GM12878 (cell line): Measurements from ENCODE around the gene WFIKKN1. TPM values are rescaled to one million over a fixed set of nuclear protein-coding genes. Genes with fewer than 3 reads are reported as not detected.

Experiments
- CHD1 ChIP-seq: IDR thresholded peaks from 2 replicates; pipeline ENCODE4 v1.6.1; 2012; ENCODE audit warnings: low read depth, low read length, improper control_type of control experiment
- CREB1 ChIP-seq: IDR thresholded peaks from 2 replicates; pipeline ENCODE4 v1.6.1; 2012; ENCODE audit warnings: low read depth, mild to moderate bottlenecking, inconsistent platforms
- NR2F1 ChIP-seq: fragments of 450-650 bp; conservative IDR thresholded peaks from 2 replicates; pipeline ENCODE4 v1.6.1; 2017; ENCODE audit warnings: mild to moderate bottlenecking
- PAX5 ChIP-seq: IDR thresholded peaks from 2 replicates; pipeline ENCODE4 v1.6.1; 2011; ENCODE audit warnings: low read depth, low read length, borderline replicate concordance
- PBX3 ChIP-seq: IDR thresholded peaks from 2 replicates; pipeline ENCODE4 v1.6.1; 2011; ENCODE audit warnings: mild to moderate bottlenecking, low read depth, low read length, moderate library complexity; ENCODE audit not compliant: insufficient replicate concordance
- PML ChIP-seq: IDR thresholded peaks from 2 replicates; pipeline ENCODE4 v1.6.1; 2012; ENCODE audit warnings: low read length, inconsistent platforms
- POU2F2 ChIP-seq: IDR thresholded peaks from 3 replicates; pipeline ENCODE4 v1.6.1; 2011; ENCODE audit warnings: low read depth, mild to moderate bottlenecking, low read length, borderline replicate concordance
- RAD51 ChIP-seq: fragments of 450-650 bp; IDR thresholded peaks from 2 replicates; pipeline ENCODE4 v1.6.1; 2016; ENCODE audit warnings: moderate library complexity, mild to moderate bottlenecking, inconsistent platforms
- SMAD5 ChIP-seq: IDR thresholded peaks from 2 replicates; pipeline ENCODE4 v1.6.1; 2016; ENCODE audit warnings: antibody characterized with exemption, low read depth
- SP1 ChIP-seq: IDR thresholded peaks from one replicate; pipeline ENCODE4 v1.6.1; 2011; ENCODE audit warnings: low read depth, low read length
- SPI1 ChIP-seq: IDR thresholded peaks from 2 replicates; pipeline ENCODE4 v1.6.1; 2011; ENCODE audit warnings: low read depth, mild to moderate bottlenecking, low read length, moderate library complexity, borderline replicate concordance; ENCODE audit not compliant: insufficient read depth
- SREBF1 ChIP-seq: IDR thresholded peaks from 2 replicates; pipeline ENCODE4 v1.6.1; 2012; ENCODE audit warnings: mild to moderate bottlenecking, low read length
- SRF ChIP-seq, 2 experiments: IDR thresholded peaks; 2 replicates each; pipeline ENCODE4 v1.6.1; 2011; ENCODE audit warnings: low read depth in 2 of 2, low read length in 2 of 2, mild to moderate bottlenecking in 1 of 2, moderate library complexity in 1 of 2
- STAT1 ChIP-seq: fragments of 450-650 bp; conservative IDR thresholded peaks from 2 replicates; pipeline ENCODE4 v1.6.1; 2014; ENCODE audit warnings: antibody characterized with exemption, mild to moderate bottlenecking
- STAT3 ChIP-seq: IDR thresholded peaks from 2 replicates; pipeline ENCODE4 v1.6.1; 2011; ENCODE audit warnings: low read depth, low read length, improper control_type of control experiment
- WRNIP1 ChIP-seq: IDR thresholded peaks from 2 replicates; pipeline ENCODE4 v1.6.1; 2011; ENCODE audit warnings: low read depth, low read length, improper control_type of control experiment, borderline replicate concordance
- YY1 ChIP-seq: IDR thresholded peaks from 2 replicates; pipeline ENCODE4 v1.6.1; 2011; ENCODE audit warnings: low read depth, mild to moderate bottlenecking, low read length
- polyA plus RNA-seq, 11 experiments: library from polyadenylated mRNA; depleted of rRNA in 4 of 11; unstranded in 6 of 11; stranded (reverse) in 5 of 11; fragments of >200 nt; fragmentation: Nextera tagmentation in 4 of 11; fragmentation: Illumina TruSeq in 1 of 11; extraction: Ambion mirVana in 4 of 11; extraction: Trizol in 1 of 11; gene quantifications; 1 replicate in 1 of 11; 2 replicates in 10 of 11; pipeline versions ENCODE4 v1.2.1 to v1.2.3, GENCODE V29; 2011 to 2016; ENCODE audit warnings: inconsistent platforms in 2 of 11, missing spikeins in 2 of 11, low read depth in 1 of 11
- total RNA-seq, 4 experiments: library from RNA; depleted of rRNA in 3 of 4; stranded (reverse); fragments of >200 nt in 3 of 4; fragmentation: Illumina TruSeq in 1 of 4; extraction: Trizol in 1 of 4; gene quantifications; 2 replicates each; pipeline versions ENCODE4 v1.2.1 to v1.2.3, GENCODE V29; 2013 to 2021
- TF ChIP-seq, protein P1 (sequence below), 3 experiments: IDR thresholded peaks in 2 of 3; conservative IDR thresholded peaks in 1 of 3; 2 replicates each; pipeline ENCODE4 v1.5.1; 2011; ENCODE audit warnings: low read depth in 3 of 3, low read length in 3 of 3, mild to moderate bottlenecking in 3 of 3, control low read depth in 2 of 3, moderate library complexity in 2 of 3, inconsistent platforms in 1 of 3, mixed read lengths in 1 of 3; ENCODE audit not compliant: control insufficient read depth in 2 of 3, insufficient read depth in 1 of 3; ENCODE audit errors: extremely low read depth in 1 of 3
- TF ChIP-seq, protein P2 (sequence below): IDR thresholded peaks from 2 replicates; pipeline ENCODE4 v1.6.1; 2012; ENCODE audit warnings: low read depth, low read length, improper control_type of control experiment
- TF ChIP-seq, protein P3 (sequence below): fragments of 450-650 bp; IDR thresholded peaks from 2 replicates; pipeline ENCODE4 v1.6.1; 2016; ENCODE audit warnings: mild to moderate bottlenecking
- TF ChIP-seq, protein P4 (sequence below): fragments of 450-650 bp; IDR thresholded peaks from 2 replicates; pipeline ENCODE4 v1.6.1; 2016; ENCODE audit warnings: mild to moderate bottlenecking
- TF ChIP-seq, protein P5 (sequence below): IDR thresholded peaks from 2 replicates; pipeline ENCODE4 v1.6.1; 2012; ENCODE audit warnings: low read length, inconsistent platforms

The WFIKKN1 gene
- total and polyA plus RNA-seq, 10 of the 15 experiments (the other 5 are each of a cell fraction or from before 2014, with no cell fraction given): 0.01 to 0.41 (median 0.05) TPM; not detected in 2

- TF ChIP-seq, protein P1, sequence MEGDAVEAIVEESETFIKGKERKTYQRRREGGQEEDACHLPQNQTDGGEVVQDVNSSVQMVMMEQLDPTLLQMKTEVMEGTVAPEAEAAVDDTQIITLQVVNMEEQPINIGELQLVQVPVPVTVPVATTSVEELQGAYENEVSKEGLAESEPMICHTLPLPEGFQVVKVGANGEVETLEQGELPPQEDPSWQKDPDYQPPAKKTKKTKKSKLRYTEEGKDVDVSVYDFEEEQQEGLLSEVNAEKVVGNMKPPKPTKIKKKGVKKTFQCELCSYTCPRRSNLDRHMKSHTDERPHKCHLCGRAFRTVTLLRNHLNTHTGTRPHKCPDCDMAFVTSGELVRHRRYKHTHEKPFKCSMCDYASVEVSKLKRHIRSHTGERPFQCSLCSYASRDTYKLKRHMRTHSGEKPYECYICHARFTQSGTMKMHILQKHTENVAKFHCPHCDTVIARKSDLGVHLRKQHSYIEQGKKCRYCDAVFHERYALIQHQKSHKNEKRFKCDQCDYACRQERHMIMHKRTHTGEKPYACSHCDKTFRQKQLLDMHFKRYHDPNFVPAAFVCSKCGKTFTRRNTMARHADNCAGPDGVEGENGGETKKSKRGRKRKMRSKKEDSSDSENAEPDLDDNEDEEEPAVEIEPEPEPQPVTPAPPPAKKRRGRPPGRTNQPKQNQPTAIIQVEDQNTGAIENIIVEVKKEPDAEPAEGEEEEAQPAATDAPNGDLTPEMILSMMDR (IDR thresholded peaks at IDR 0.05 in 2 of 3, conservative IDR thresholded peaks at IDR 0.05 in 1 of 3; ENCODE audit: control insufficient read depth in 2 of 3, extremely low read depth in 1 of 3, insufficient read depth in 1 of 3, low read depth in 3 of 3, low read length in 3 of 3): no peak
- TF ChIP-seq SMAD5 (no peak; the same call in 1 of the 2 replicates), YY1 (peak; percentile 44; the same call in 1 of the 2 replicates), SP1 (peak; percentile 54), RAD51 (no peak), STAT1 (no peak), STAT3 (no peak), POU2F2 (peak; percentile 53; the same call in 2 of the 3 replicates), SREBF1 (no peak), WRNIP1 (no peak), CREB1 (no peak), SPI1 (no peak), PAX5 (0 out of 2 replicates have a peak, but pooled peaks have one; percentile 21), CHD1 (no peak), SRF (IDR thresholded peaks at IDR 0.05; ENCODE audit: low read depth in 2 of 2, low read length in 2 of 2) (peak in 1 of 2 experiments; percentile 20; a peak in 1 of 4 replicates), PML (no peak), PBX3 (no peak), NR2F1 (peak; percentile 89)
- TF ChIP-seq, protein P2, sequence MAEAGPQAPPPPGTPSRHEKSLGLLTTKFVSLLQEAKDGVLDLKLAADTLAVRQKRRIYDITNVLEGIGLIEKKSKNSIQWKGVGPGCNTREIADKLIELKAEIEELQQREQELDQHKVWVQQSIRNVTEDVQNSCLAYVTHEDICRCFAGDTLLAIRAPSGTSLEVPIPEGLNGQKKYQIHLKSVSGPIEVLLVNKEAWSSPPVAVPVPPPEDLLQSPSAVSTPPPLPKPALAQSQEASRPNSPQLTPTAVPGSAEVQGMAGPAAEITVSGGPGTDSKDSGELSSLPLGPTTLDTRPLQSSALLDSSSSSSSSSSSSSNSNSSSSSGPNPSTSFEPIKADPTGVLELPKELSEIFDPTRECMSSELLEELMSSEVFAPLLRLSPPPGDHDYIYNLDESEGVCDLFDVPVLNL: no peak
- TF ChIP-seq, protein P3, sequence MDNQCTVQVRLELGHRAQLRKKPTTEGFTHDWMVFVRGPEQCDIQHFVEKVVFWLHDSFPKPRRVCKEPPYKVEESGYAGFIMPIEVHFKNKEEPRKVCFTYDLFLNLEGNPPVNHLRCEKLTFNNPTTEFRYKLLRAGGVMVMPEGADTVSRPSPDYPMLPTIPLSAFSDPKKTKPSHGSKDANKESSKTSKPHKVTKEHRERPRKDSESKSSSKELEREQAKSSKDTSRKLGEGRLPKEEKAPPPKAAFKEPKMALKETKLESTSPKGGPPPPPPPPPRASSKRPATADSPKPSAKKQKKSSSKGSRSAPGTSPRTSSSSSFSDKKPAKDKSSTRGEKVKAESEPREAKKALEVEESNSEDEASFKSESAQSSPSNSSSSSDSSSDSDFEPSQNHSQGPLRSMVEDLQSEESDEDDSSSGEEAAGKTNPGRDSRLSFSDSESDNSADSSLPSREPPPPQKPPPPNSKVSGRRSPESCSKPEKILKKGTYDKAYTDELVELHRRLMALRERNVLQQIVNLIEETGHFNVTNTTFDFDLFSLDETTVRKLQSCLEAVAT: no peak
- TF ChIP-seq, protein P4, sequence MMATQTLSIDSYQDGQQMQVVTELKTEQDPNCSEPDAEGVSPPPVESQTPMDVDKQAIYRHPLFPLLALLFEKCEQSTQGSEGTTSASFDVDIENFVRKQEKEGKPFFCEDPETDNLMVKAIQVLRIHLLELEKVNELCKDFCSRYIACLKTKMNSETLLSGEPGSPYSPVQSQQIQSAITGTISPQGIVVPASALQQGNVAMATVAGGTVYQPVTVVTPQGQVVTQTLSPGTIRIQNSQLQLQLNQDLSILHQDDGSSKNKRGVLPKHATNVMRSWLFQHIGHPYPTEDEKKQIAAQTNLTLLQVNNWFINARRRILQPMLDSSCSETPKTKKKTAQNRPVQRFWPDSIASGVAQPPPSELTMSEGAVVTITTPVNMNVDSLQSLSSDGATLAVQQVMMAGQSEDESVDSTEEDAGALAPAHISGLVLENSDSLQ: no peak
- TF ChIP-seq, protein P5, sequence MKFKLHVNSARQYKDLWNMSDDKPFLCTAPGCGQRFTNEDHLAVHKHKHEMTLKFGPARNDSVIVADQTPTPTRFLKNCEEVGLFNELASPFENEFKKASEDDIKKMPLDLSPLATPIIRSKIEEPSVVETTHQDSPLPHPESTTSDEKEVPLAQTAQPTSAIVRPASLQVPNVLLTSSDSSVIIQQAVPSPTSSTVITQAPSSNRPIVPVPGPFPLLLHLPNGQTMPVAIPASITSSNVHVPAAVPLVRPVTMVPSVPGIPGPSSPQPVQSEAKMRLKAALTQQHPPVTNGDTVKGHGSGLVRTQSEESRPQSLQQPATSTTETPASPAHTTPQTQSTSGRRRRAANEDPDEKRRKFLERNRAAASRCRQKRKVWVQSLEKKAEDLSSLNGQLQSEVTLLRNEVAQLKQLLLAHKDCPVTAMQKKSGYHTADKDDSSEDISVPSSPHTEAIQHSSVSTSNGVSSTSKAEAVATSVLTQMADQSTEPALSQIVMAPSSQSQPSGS: no peak
Observed at GRCh38 chr16:641326-642188, 10.8 kb downstream of the WFIKKN1 start, which contains the start of gene MCRIP2 (continued).
